A673 (cell line): ENCODE data around the gene SLIT3.

ENCODE experiments used
- CTCF ChIP-seq: fragments of 300-800, 200-600 bp; sonication (generic); conservative IDR thresholded peaks from 2 replicates; pipeline ENCODE4 v1.5.1; 2017; ENCODE audit warnings: low read depth, mild to moderate bottlenecking, antibody characterized with exemption, low read length, moderate library complexity, mixed read lengths
- EZH2 ChIP-seq: fragments of 200-600 bp; sonication (generic); IDR thresholded peaks from 2 replicates; pipeline ENCODE4 v1.6.1; 2017; ENCODE audit warnings: borderline replicate concordance, low read depth, mild to moderate bottlenecking, mixed read lengths, antibody characterized with exemption, low read length; ENCODE audit not compliant: poor library complexity, severe bottlenecking

- TF ChIP-seq CTCF (no peak), EZH2 (no peak)
Observed at GRCh38 chr5:169296419-169297143, 4.4 kb downstream of the SLIT3 start.
